ENCODE results near the gene SYCN. TPM values are rescaled to one million over a fixed set of nuclear protein-coding genes. Genes with fewer than 3 reads are reported as not detected.

Gene SYCN
- total and polyA plus RNA-seq, 2 experiments from 2014 or later, result not detected

- DNase-seq (ENCODE audit: low read depth in 1 of 2, low spot score in 1 of 2), result no peak
- H3K27me3 ChIP-seq, result no peaks in the 10 kb centered on the region
- no peak overlapping the region for H3K27ac ChIP-seq
- H3K9me3 ChIP-seq (ENCODE audit: low read depth), result no peaks in the 10 kb centered on the region
- TF ChIP-seq CTCF (IDR thresholded peaks at IDR 0.05; ENCODE audit: low read depth, low read length), result no peak
- peaks cover 13% of the 10 kb centered on the region for H3K4me1 ChIP-seq (ENCODE audit: low read depth)
- H3K4me3 ChIP-seq, result no peak overlapping the region
- peaks cover 2% of the 10 kb centered on the region for H3K36me3 ChIP-seq
Observed at GRCh38 chr19:39177110-39177699, 26.9 kb downstream of the SYCN start.

GRCh38 chr19:39175564-39175963 lies 28.5 kb downstream of the SYCN start:
- Histone ChIP-seq H3K27me3 (no peaks in the 10 kb centered on the region), H3K4me1 (ENCODE audit: low read depth) (peaks cover 26% of the 10 kb centered on the region), H3K9me3 (ENCODE audit: low read depth) (no peaks in the 10 kb centered on the region), H3K36me3 (peaks cover 2% of the 10 kb centered on the region), H3K4me3 (no peak overlapping the region), H3K27ac (peak overlapping the region; percentile 82)
- no peak for TF ChIP-seq CTCF (IDR thresholded peaks at IDR 0.05; ENCODE audit: low read depth, low read length)
- DNase-seq (ENCODE audit: low read depth in 1 of 2, low spot score in 1 of 2), result peak in 1 of 2 donors; percentile 45

- Histone ChIP-seq H3K36me3 (peaks cover 2% of the 10 kb centered on the region), H3K9me3 (ENCODE audit: low read depth) (no peaks in the 10 kb centered on the region), H3K4me1 (ENCODE audit: low read depth) (peaks cover 34% of the 10 kb centered on the region), H3K4me3 (no peak overlapping the region), H3K27me3 (no peaks in the 10 kb centered on the region), H3K27ac (peak overlapping the region; percentile 82)
- no peak for TF ChIP-seq CTCF (IDR thresholded peaks at IDR 0.05; ENCODE audit: low read depth, low read length)
- no peak for DNase-seq (ENCODE audit: low read depth in 1 of 2, low spot score in 1 of 2)
Observed at GRCh38 chr19:39174558-39175544, 29.2 kb downstream of the SYCN start.

DNA sequence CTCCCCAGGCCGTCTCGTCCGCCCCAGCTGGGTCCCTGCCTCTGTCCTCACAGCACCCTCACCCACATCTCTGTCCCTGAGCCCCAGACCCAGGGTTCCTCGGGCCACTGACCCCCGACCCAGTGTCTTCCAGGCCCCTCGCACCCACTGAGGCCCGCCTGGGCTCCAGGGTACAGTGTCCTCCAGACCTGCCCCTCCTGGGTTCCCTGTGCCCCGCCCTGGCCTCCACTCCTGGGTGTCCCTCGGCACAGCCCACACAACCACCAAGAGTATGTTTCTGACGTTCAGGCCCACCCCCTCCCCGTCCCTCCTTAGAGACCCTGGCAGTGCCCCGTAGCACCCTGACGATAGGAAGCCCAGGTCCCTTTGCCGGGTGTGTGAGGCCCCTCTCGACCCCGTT lies 29.9 kb downstream of the SYCN start:
- no peak overlapping the region for H3K4me3 ChIP-seq
- H3K27ac ChIP-seq, result no peak overlapping the region
- no peak for TF ChIP-seq CTCF (IDR thresholded peaks at IDR 0.05; ENCODE audit: low read depth, low read length)
- no peaks in the 10 kb centered on the region for H3K27me3 ChIP-seq
- peaks cover 2% of the 10 kb centered on the region for H3K36me3 ChIP-seq
- no peaks in the 10 kb centered on the region for H3K9me3 ChIP-seq (ENCODE audit: low read depth)
- no peak for DNase-seq (ENCODE audit: low read depth in 1 of 2, low spot score in 1 of 2)
- H3K4me1 ChIP-seq (ENCODE audit: low read depth), result peaks cover 34% of the 10 kb centered on the region

GRCh38 chr19:39173502-39173991 lies 30.5 kb downstream of the SYCN start:
- no peak overlapping the region for H3K4me3 ChIP-seq
- peaks cover 2% of the 10 kb centered on the region for H3K36me3 ChIP-seq
- TF ChIP-seq CTCF (IDR thresholded peaks at IDR 0.05; ENCODE audit: low read depth, low read length), result no peak
- H3K4me1 ChIP-seq (ENCODE audit: low read depth), result peaks cover 34% of the 10 kb centered on the region
- H3K27ac ChIP-seq, result no peak overlapping the region
- DNase-seq (ENCODE audit: low read depth in 1 of 2, low spot score in 1 of 2), result no peak
- H3K27me3 ChIP-seq, result no peaks in the 10 kb centered on the region
- H3K9me3 ChIP-seq (ENCODE audit: low read depth), result no peaks in the 10 kb centered on the region
